GM12891 (cell line): Measurements from ENCODE around the gene PRPSAP2.

Experiments
- DNase-seq: peaks from one replicate; pipeline ENCODE4 v3.0.0; 2011; ENCODE audit warnings: low spot score; ENCODE audit not compliant: insufficient read length
- FAIRE-seq: peaks from 2 replicates; lab custom pipeline; 2011; peaks lifted over from hg19 to GRCh38; lab: Jason Lieb, UNC
- PAX5 ChIP-seq: IDR thresholded peaks from 2 replicates; pipeline ENCODE4 v1.6.1; 2011; ENCODE audit warnings: low read length, moderate library complexity, mild to moderate bottlenecking; ENCODE audit not compliant: insufficient read depth, severe bottlenecking
- POLR2A ChIP-seq: IDR thresholded peaks from 2 replicates; pipeline ENCODE4 v1.6.1; 2011; ENCODE audit warnings: low read depth, low read length, control low read depth
- POLR2AphosphoS5 ChIP-seq: IDR thresholded peaks from 2 replicates; pipeline ENCODE4 v1.6.1; 2011; ENCODE audit warnings: low read depth, low read length, control low read depth
- POU2F2 ChIP-seq: IDR thresholded peaks from 2 replicates; pipeline ENCODE4 v1.6.1; 2011; ENCODE audit warnings: low read depth, mild to moderate bottlenecking, control low read depth, low read length, moderate library complexity
- SPI1 ChIP-seq: IDR thresholded peaks from 2 replicates; pipeline ENCODE4 v1.6.1; 2011; ENCODE audit warnings: low read depth, low read length, control low read depth
- TAF1 ChIP-seq: IDR thresholded peaks from 2 replicates; pipeline ENCODE4 v1.6.1; 2011; ENCODE audit warnings: low read depth, low read length, control low read depth

The PRPSAP2 gene

DNA sequence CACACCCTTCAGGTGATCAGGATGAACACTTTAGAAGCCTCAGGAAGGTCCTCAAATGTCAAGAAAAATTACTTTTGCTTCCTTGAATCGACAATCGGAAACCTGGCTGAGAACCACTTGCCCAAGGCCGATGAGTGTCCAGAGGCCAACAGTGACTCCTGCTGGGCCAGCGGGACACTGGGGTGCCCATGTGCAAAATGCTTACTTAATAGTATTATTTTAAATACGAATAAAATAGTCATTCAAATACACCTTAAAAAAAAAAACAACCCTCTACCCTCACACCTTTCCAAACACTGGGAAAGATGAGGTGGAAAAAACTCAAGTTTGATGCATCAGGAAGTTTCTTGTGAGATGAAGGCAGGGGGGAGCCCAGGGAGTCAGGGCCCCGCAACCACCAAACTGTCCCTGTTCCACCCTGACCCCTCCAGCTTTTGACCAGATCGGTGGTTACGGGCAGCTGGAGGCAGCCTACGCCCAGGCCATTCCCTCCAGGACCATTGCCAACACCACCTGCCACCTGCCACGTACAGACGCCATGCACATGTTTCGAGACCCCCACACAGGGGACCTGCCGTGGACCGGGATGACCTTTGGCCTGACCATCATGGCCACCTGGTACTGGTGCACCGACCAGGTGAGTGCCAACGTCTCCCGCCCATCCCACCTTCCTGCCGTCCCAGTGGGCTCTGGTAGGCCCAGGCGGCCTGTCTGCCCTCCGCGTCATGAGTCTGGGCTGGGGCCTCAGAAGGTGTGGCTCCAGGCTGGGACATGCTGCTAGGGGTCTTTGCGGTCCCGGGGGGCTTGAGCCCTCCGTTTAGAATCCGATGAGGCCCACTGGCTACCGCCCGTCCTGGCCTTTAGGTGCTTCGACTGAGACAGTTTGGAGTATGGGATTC, 112.9 kb downstream of the PRPSAP2 start:
- no peak for DNase-seq
- TF ChIP-seq TAF1: no peak
- no peak for TF ChIP-seq SPI1
- TF ChIP-seq PAX5: no peak
- no peak for TF ChIP-seq POLR2AphosphoS5
- TF ChIP-seq POU2F2: no peak
- no peak for TF ChIP-seq POLR2A
- FAIRE-seq: no peak

DNA sequence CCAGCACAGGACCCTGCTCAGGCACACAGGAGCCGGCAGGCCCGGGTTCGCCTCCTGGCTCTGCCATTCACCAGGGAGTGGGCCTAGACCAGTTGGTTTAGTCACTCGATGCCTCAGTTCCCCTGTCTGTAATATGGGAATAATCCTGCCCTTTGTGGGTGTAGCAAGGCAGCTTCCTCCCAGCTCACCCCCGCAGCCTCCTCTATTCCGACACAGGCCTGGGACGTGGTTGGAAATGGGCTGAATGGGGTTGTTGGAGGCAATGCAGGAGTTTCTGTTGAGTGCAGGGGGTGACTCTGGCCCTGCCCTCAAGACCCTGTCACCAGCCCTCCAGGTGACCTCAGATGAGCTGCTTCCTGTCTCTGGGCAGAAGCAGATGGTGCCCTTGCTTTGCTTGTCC, 113.9 kb downstream of the PRPSAP2 start:
- FAIRE-seq (no peak), DNase-seq (no peak)
- no peak for TF ChIP-seq TAF1
- TF ChIP-seq POU2F2: no peak
- TF ChIP-seq POLR2A: no peak
- TF ChIP-seq SPI1: no peak
- no peak for TF ChIP-seq POLR2AphosphoS5
- TF ChIP-seq PAX5: no peak

DNA sequence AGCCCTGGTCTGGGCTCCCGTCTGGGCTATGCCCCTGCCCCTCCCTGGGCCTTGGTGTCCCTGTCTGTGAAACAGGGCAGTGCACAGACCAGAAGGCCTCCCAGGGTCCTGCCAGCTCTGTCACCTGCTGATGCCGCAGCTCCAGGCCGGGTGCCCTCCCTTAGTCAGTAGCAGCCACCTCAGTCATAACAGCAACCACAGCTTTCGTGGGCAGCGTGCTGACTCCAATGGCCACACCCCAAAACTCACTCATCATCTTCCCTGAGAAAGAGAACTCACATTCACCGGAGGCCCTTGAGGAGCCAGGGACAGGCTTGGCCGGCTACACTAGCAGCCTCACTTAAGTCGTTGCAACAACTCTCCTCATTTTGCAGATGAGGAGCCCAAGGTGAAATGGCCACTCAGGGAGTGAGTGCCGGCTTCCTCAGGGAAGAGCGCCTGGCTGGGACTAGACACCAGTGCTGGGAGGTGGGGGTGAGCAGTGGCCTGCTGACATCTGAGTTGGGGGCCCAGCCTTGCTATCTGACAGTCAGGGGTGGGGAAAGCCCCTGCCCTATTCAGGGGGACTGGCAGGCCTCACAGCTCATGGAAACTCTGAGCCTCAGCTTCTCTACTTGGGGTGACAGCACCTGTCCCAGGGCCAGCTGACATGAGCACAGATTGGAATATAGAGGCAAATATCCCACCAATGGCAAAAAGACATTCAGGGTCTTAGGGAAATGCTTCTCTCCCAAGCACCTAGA, 116.6 kb downstream of the PRPSAP2 start:
- FAIRE-seq: no peak

DNA sequence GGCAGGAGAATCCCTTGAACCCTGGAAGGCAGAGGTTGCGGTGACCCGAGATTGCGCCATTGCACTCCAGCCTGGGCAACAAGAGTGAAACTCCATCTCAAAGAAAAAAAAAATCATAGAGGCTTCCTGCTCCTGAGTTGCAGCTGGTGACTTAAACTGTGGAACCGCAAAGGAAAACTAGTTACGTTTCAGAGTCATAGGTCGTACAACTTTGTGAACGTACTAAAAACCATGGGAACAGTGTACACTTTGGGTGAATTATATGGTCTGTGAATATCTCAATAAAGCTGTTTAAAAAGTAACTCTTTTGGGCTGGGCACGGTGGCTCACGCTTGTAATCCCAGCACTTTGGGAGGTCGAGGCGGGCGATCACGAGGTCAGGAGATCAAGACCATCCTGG, 117.7 kb downstream of the PRPSAP2 start:
- TF ChIP-seq POU2F2 (no peak), SPI1 (no peak), POLR2AphosphoS5 (no peak), POLR2A (no peak)
- FAIRE-seq (no peak), DNase-seq (no peak)

More for the DNA sequence above, 116.6 kb downstream of the PRPSAP2 start:
- TF ChIP-seq POLR2A (no peak), TAF1 (no peak), SPI1 (no peak)
- no peak for DNase-seq

DNA sequence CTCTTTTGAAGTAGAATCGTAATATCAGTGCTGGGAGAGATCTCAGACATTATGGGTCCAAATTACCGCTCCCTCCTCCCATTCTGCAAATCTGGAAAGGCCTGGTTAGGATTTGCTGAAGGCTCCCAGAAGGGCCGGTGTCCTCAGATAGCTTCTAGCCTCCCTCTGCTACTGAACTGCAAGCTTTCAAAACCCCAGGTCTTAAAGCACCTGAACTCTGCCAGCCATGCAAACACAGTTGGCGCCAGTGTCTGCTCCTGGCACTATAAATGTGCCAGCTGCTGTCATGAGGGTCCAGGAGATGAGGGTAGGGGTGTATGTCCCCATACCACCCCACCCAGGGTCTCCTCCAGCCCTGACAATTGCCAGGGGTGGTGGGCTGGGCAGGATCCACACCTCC, 118.3 kb downstream of the PRPSAP2 start:
- no peak for TF ChIP-seq POLR2AphosphoS5
- no peak for TF ChIP-seq POU2F2
- TF ChIP-seq PAX5: no peak
- no peak for TF ChIP-seq TAF1
- no peak for TF ChIP-seq POLR2A
- TF ChIP-seq SPI1: no peak
- FAIRE-seq (no peak), DNase-seq (no peak)

DNA sequence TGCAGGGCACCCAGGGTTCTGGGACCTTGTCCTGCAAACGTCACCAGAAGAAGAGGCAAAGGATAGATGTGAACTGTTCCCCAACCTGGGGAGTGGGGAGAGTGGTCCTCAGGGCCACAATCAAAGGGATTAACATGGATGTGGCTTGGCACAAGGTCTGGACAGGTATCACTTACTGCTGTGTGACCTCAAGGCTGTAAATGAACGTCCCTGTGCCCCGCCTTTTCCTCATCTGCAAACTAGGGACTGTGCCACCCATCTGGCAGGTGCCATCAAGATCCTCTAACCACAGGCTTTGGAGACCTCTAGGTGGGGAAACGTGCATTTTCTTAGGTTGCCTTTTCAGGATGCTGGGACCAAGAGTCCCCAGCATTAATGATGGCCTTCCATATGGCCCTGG, 119.1 kb downstream of the PRPSAP2 start:
- DNase-seq: no peak
- TF ChIP-seq POLR2AphosphoS5 (no peak), POLR2A (no peak), SPI1 (no peak), PAX5 (no peak), POU2F2 (no peak), TAF1 (no peak)
- no peak for FAIRE-seq

DNA sequence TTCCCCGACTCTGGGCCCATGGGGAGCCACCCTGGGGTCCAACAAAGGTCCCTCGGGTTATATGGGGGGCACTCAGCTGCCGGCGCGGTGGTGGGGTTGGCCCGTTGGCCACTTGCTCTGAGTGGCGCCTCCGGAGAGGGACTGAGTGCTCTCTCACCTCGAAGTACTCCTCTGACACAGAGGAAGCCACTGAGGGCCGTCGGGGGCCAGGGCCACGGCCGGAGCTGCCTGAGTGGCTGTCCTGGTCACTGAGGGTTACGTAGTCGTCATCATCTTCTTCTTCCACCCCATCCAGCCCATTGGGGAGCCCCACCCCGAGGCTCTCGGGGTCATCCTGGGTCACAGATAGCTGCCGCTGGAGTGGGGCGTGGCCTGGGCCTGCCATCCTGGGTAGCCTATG, 119.7 kb downstream of the PRPSAP2 start:
- DNase-seq (no peak), FAIRE-seq (no peak)
- no peak for TF ChIP-seq PAX5
- no peak for TF ChIP-seq TAF1
- TF ChIP-seq POLR2AphosphoS5: no peak
- TF ChIP-seq SPI1: no peak
- no peak for TF ChIP-seq POLR2A
- TF ChIP-seq POU2F2: no peak

DNA sequence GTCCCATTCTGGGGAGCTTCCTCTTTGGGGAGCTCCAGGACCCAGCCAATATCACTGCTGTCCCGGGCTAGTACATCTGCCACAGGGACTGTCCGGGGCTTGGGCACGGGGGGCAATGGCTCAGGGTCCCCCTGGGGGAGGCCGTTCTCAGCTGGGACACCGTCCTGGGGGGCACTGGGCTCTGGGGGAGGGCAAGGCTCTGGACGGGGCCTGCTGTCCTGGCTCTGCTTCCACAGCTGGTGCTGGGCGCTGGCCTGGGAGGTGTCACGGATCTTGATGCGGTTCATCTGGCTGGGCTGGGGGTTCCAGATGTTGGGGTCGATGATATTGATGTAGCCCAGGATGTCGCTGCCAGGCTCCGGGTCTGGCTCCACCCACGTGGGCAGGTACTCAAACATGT, 120.1 kb downstream of the PRPSAP2 start:
- TF ChIP-seq POLR2A (no peak), PAX5 (no peak), TAF1 (no peak), SPI1 (no peak), POU2F2 (no peak), POLR2AphosphoS5 (no peak)
- DNase-seq (no peak), FAIRE-seq (no peak)

DNA sequence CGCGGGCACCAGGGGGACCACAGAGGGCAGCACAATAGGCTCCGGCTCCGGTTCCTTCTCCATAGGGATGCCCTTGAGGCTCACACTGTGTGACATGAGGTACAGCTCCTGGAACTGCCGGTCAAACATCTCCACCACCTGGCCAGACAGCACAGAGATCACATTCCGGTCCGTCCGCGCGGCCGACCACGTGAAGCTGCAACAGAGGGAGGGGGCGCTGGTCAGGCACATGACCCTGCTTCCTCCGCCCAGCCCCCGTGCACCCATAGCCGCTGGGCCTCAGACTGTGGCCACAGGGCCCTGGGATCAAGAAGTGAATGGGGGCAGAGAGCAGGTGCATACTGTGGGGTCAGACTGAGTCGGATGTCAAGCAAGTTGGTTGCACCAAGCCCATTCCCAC, 120.7 kb downstream of the PRPSAP2 start:
- FAIRE-seq (no peak), DNase-seq (no peak)
- TF ChIP-seq PAX5 (no peak), POLR2AphosphoS5 (no peak)
